Measurements from ENCODE around the gene TMEM214.
A peak's percentile ranks its signal among the peaks of the same experiment; 100 is the strongest.

The TMEM214 gene

GRCh38 chr2:27003007-27003406 is 29.8 kb upstream of the TMEM214 start:
- no peak overlapping the region for H3K4me3 ChIP-seq (ENCODE audit: severe bottlenecking)
- no peak for TF ChIP-seq CTCF (IDR thresholded peaks at IDR 0.05; ENCODE audit: poor library complexity, severe bottlenecking)
- no peak for DNase-seq (ENCODE audit: low spot score)

GRCh38 chr2:27003857-27004256 is 28.9 kb upstream of the TMEM214 start:
- Histone ChIP-seq H3K27me3 (ENCODE audit: insufficient read depth, poor library complexity, severe bottlenecking) (no peaks in the 10 kb centered on the region), H3K4me1 (ENCODE audit: insufficient read depth, poor library complexity, severe bottlenecking) (no peaks in the 10 kb centered on the region), H3K27ac (ENCODE audit: poor library complexity, severe bottlenecking) (no peak overlapping the region), H3K4me3 (ENCODE audit: severe bottlenecking) (no peak overlapping the region), H3K36me3 (ENCODE audit: low read depth) (no peaks in the 10 kb centered on the region), H3K9me3 (ENCODE audit: severe bottlenecking) (no peaks in the 10 kb centered on the region)
- DNase-seq (ENCODE audit: low spot score) = no peak
- TF ChIP-seq CTCF (IDR thresholded peaks at IDR 0.05; ENCODE audit: poor library complexity, severe bottlenecking) = no peak
- ATAC-seq (ENCODE audit: low read depth) = peak; percentile 35; the same call in 1 of the 3 replicates

More at GRCh38 chr2:27003007-27003406, 29.8 kb upstream of the TMEM214 start:
- no peaks in the 10 kb centered on the region for H3K36me3 ChIP-seq (ENCODE audit: low read depth)
- H3K27me3 ChIP-seq (ENCODE audit: insufficient read depth, poor library complexity, severe bottlenecking) = no peaks in the 10 kb centered on the region
- H3K9me3 ChIP-seq (ENCODE audit: severe bottlenecking) = no peaks in the 10 kb centered on the region
- ATAC-seq (ENCODE audit: low read depth) = no peak
- H3K4me1 ChIP-seq (ENCODE audit: insufficient read depth, poor library complexity, severe bottlenecking) = no peaks in the 10 kb centered on the region
- no peak overlapping the region for H3K27ac ChIP-seq (ENCODE audit: poor library complexity, severe bottlenecking)

- Histone ChIP-seq H3K4me1 (ENCODE audit: insufficient read depth, poor library complexity, severe bottlenecking) (no peaks in the 10 kb centered on the region), H3K36me3 (ENCODE audit: low read depth) (no peaks in the 10 kb centered on the region), H3K9me3 (ENCODE audit: severe bottlenecking) (no peaks in the 10 kb centered on the region), H3K27me3 (ENCODE audit: insufficient read depth, poor library complexity, severe bottlenecking) (no peaks in the 10 kb centered on the region), H3K4me3 (ENCODE audit: severe bottlenecking) (no peak overlapping the region), H3K27ac (ENCODE audit: poor library complexity, severe bottlenecking) (no peak overlapping the region)
- DNase-seq (ENCODE audit: low spot score) (no peak), ATAC-seq (ENCODE audit: low read depth) (no peak)
- TF ChIP-seq CTCF (IDR thresholded peaks at IDR 0.05; ENCODE audit: poor library complexity, severe bottlenecking) = no peak
Observed at GRCh38 chr2:27006602-27007415, 26.0 kb upstream of the TMEM214 start.

- H3K27ac ChIP-seq (ENCODE audit: poor library complexity, severe bottlenecking) = no peak overlapping the region
- no peaks in the 10 kb centered on the region for H3K36me3 ChIP-seq (ENCODE audit: low read depth)
- H3K4me1 ChIP-seq (ENCODE audit: insufficient read depth, poor library complexity, severe bottlenecking) = no peaks in the 10 kb centered on the region
- TF ChIP-seq CTCF (IDR thresholded peaks at IDR 0.05; ENCODE audit: poor library complexity, severe bottlenecking) = no peak
- no peak for DNase-seq (ENCODE audit: low spot score)
- no peak for ATAC-seq (ENCODE audit: low read depth)
- H3K9me3 ChIP-seq (ENCODE audit: severe bottlenecking) = no peaks in the 10 kb centered on the region
- H3K27me3 ChIP-seq (ENCODE audit: insufficient read depth, poor library complexity, severe bottlenecking) = no peaks in the 10 kb centered on the region
- no peak overlapping the region for H3K4me3 ChIP-seq (ENCODE audit: severe bottlenecking)
Observed at GRCh38 chr2:27007416-27008374, 25.1 kb upstream of the TMEM214 start.
